ENCODE measurements around the gene HS3ST2.

HS3ST2 gene

GRCh38 chr16:22813948-22814710 is at the start of gene HS3ST2:
Gene HS3ST2 (plus strand): TSS chr16:22814162. CDS start chr16:22814611, 449 bp downstream.
- DNase-seq = no peak

- no peak for DNase-seq
Measured at GRCh38 chr16:22764662-22765327, 49.2 kb upstream of the HS3ST2 start.

GRCh38 chr16:22765479-22765878 is 48.5 kb upstream of the HS3ST2 start:
- no peak for DNase-seq

DNA sequence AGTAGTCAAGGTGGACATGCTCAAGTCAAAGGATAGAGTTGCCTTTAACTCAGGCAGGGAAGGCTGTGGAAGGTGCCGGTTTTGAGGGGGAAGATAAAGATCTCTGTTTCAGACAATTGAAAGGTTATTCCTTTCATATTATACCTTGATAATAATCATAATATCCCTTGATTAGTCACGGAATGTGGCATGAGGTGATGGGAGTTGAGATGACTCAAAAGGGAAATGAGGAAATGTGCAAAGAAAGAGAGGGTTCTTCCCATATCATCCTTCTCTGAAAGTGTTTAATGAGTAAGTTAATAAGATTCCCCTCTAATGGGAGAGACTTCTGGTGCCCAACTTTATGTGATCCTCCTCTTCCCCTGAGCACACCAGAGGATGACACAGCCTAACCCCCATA is 43.1 kb upstream of the HS3ST2 start:
- no peak for DNase-seq

DNA sequence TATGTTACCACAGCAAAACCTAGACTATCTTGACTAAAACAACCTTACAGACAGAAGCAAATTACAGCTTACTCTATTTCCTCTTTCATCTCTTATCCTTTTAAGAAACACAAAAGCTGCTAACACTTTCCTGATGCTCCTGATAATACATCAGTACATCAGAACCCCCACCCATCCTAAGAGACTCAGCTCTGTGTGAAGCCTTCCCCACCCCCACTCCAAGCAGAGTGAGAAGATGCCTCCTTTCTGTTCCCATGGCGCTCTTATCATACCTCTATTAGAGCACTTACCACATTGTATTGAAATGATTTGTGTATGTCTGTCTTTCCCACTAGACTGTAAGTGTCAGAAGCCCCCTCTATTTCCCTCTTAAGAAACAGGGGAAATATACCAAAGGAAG is 42.4 kb upstream of the HS3ST2 start:
- no peak for DNase-seq

GRCh38 chr16:22775220-22775922 is 38.6 kb upstream of the HS3ST2 start:
- no peak for DNase-seq

- DNase-seq = no peak
Measured at GRCh38 chr16:22781480-22781879, 32.5 kb upstream of the HS3ST2 start.

DNA sequence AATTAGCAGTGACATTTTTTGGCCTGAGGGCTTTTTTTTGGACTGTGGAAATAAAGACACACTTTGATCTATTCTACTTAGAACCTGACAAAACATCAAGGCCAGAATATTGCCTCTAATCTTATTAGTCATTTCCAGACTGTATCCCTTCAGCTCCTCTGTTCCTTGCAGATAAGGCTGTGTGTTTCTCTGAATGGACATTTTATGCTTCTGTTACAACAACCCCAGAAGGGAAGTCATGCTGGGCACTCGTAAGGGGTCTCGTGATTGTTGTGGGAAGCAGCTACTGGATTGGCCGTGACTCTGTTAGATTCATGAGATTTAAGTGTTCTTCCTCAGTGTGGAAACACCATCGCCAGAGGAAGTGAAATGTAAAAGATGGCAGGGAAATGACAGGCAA is 31.6 kb upstream of the HS3ST2 start:
- no peak for DNase-seq

GRCh38 chr16:22784690-22785214 is 29.2 kb upstream of the HS3ST2 start:
- DNase-seq = no peak

DNA sequence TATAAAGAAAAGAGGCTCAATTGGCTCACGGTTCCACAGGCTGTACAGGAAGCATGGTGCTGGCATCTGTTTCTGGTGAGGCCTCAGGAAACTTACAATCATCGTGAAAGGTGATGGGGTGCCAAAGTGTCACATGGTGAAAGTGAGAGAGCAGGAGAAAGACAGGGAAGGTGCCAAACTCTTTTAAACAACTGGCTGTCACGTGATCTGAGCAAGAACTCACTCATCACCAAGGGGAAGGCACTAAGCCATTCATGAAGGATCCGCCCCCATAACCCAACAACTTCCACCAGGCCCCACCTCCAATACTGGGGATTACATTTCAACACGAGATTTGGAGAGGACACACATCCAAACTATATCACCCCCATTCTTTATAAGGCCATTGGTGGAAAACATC is 28.4 kb upstream of the HS3ST2 start:
- DNase-seq = no peak

DNA sequence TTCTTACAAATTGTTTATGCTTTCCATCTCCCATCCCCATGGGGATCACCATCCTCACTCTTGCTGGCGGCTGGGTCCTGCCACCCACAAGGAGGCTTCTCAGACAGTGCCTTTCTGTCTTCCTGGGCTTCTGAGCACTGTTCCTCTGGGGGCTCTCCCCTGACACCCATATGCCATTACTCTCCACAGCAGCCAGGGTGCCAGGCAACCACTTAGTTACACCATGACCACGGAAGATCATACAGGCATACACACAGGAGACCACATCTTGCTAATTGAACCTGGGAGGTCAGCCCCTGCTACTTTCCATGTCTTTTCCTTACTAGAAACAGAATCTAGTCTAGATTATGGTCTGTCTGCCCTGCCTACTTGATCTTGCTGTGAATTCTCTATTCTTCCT is 27.7 kb upstream of the HS3ST2 start:
- no peak for DNase-seq

- no peak for DNase-seq
Measured at GRCh38 chr16:22786691-22787090, 27.3 kb upstream of the HS3ST2 start.

DNA sequence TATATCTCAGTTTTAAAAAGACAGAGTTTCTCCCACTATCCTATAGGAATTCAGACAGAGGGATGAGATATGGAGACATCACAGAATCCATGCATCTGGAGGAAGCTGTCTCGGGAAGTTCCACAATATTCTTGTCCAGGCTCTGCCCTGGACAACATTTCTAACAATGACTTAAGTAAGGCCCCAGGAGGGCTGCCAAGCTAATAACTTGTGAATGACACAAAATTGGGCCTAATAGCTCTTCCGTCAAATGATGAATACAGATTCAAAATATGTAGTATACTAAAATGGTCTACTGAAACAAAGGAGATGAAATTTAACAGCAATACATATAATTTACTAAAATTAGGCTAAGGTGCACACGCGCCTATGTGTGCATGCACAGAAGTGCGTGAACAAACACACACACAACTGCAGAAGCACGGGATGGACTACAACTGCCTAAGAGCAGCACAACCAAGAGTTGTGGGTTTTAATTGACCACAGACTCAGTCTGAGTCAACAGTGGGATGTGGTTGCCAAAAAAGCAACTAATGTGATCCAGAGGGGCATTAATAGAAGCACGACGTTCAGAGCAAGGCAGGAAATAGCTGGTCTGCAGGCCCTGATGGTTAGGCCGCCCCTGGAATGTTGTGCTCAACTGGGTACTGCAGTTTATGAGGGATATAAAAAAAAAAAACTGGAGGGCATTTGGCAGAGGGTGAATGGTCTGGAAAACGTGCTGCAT is 26.3 kb upstream of the HS3ST2 start:
- DNase-seq = no peak

DNA sequence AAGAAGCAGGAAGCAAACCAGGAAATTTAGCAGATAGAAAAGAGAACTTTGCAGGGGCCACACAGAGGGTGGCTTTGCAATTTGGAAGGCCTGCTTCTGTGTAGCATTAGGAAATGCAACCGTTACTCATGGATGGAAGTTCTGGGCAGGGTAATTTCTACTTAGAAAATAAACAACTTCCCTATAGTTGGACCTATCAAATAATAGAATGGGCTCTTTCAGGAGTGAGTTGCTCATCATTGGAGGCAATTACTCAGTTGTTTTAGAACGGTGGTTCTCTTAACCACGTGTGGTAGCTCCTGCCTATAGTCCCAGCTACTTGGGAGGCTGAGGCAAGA is 25.8 kb upstream of the HS3ST2 start:
- no peak for DNase-seq

- no peak for DNase-seq
Measured at GRCh38 chr16:22789281-22789945, 24.5 kb upstream of the HS3ST2 start.

DNA sequence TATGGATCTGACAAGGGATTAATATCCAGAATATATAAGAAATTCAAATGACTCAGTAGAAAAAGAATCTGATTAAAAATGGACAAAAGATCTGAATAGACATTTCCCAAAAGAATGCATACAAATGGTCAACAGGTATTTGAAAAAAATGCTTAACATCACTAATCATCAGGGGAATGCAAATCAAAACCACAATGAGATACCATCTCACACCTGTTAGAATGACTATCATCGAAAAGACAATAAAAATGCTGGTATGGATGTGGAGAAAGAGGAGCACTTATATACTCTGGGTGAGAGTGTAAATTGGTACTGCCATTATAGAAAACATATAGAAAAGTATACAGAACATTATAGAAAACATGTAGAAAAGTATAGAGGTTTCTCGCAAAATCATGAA is 16.4 kb upstream of the HS3ST2 start:
- no peak for DNase-seq

- DNase-seq = no peak
Measured at GRCh38 chr16:22799113-22799512, 14.8 kb upstream of the HS3ST2 start.

- DNase-seq = no peak
Measured at GRCh38 chr16:22804893-22805292, 9.1 kb upstream of the HS3ST2 start.

- no peak for DNase-seq
Measured at GRCh38 chr16:22805326-22805725, 8.6 kb upstream of the HS3ST2 start.

DNA sequence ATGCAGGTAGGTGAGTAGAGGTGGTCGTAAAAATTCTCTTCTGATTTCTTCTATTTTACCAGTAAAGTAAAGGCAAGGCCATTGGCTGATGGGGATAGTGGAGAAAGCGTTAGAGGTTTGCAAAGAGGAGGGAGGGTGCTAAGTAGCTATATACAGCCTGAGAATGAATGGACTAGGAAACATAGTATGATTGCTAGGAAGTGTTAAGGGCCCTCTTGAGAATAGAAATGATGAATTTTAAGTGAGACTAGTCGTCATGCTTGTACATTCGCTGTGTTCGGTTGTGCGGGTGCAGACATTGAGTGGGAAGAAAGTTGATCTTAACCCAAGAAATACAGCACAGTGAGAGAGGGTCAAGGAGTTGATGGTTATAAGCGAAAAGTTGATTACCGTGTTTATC is 7.2 kb upstream of the HS3ST2 start:
- DNase-seq = no peak

- no peak for DNase-seq
Measured at GRCh38 chr16:22810226-22810625, 3.7 kb upstream of the HS3ST2 start.

DNA sequence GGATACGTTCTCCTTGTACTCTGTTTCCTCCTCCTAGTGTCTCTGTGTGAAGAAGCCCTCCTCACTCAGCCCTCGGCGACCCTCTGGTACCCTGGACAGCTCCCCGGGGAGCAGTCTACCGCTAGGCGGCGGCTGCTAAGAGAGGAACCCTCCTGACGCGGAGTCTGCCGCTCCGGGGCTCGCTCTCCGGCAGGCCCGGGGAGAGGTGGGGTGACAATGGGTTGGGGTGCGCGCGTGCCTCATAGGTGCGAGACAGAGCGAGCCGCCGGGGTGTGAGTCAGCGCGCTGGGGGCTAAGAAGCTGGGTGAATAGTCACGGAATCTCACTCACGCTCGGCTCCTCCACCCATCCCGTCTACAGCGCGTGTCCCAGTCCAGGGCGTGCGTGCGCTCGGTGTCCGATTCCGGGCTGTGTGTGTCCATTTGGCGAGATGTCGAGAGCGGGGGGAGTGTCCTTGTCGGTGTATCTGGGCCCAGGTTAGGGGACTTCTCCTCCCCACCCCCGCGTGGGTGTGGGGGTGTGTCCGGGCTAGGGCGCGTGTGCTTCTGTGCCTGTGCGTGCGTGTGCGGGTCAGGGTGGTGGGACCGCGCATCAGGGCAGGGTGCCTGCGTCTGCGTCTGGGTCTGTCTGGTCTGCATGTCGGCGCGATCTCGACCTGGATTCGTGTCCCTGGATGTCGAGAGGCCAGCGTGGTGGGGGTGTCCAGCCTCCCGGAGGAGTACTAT is 577 bp upstream of the HS3ST2 start:
- DNase-seq = peak; percentile 22
